Prostate gland (tissue), 2 donors: Measurements from ENCODE around the gene NPHS2.

Source experiments
- CTCF ChIP-seq, 4 experiments: fragments of 200-600 bp in 2 of 4; fragments of 450-650 bp in 2 of 4; sonication (generic) in 2 of 4; IDR thresholded peaks; 1 replicate in 3 of 4; 2 replicates in 1 of 4; pipeline ENCODE4 v1.5.1; 2016 to 2019; ENCODE audit warnings: antibody characterized with exemption in 4 of 4, mild to moderate bottlenecking in 2 of 4, moderate library complexity in 2 of 4
- POLR2A ChIP-seq: fragments of 450-650 bp; IDR thresholded peaks from one replicate; pipeline ENCODE4 v1.6.1; 2016; ENCODE audit warnings: antibody characterized with exemption, mild to moderate bottlenecking

GRCh38 chr1:179516976-179517705 is 58.6 kb downstream of the NPHS2 start:
- TF ChIP-seq POLR2A (no peak), CTCF (IDR thresholded peaks at IDR 0.05) (no peak)
